NCI-H1048 (cell line): Measurements from ENCODE around the gene NXPH3.

Experiments
- DNase-seq: peaks from one replicate; lab custom pipeline; 2025; lab: John Stamatoyannopoulos, UW

Gene NXPH3

GRCh38 chr17:49576088-49576916, 631 bp downstream of the NXPH3 start:
- no peak for DNase-seq

GRCh38 chr17:49576917-49577649, 1.4 kb downstream of the NXPH3 start:
- DNase-seq = no peak

GRCh38 chr17:49577650-49577934, 1.9 kb downstream of the NXPH3 start:
- no peak for DNase-seq

GRCh38 chr17:49577963-49578362, 2.3 kb downstream of the NXPH3 start:
- no peak for DNase-seq

GRCh38 chr17:49578414-49578813, 2.7 kb downstream of the NXPH3 start:
- no peak for DNase-seq

GRCh38 chr17:49578952-49579500, 3.4 kb downstream of the NXPH3 start:
- DNase-seq = no peak

GRCh38 chr17:49579522-49579921, 3.9 kb downstream of the NXPH3 start:
- no peak for DNase-seq

GRCh38 chr17:49580055-49580721, 4.5 kb downstream of the NXPH3 start:
- DNase-seq = no peak

GRCh38 chr17:49580981-49581647, 5.4 kb downstream of the NXPH3 start:
- DNase-seq = no peak

GRCh38 chr17:49581648-49581998, 6.0 kb downstream of the NXPH3 start:
- DNase-seq = no peak

- DNase-seq = no peak
Observed at GRCh38 chr17:49582055-49582722, 6.5 kb downstream of the NXPH3 start.

GRCh38 chr17:49582789-49583188, 7.1 kb downstream of the NXPH3 start:
- no peak for DNase-seq

- no peak for DNase-seq
Observed at GRCh38 chr17:49583226-49583625, 7.6 kb downstream of the NXPH3 start.

- DNase-seq = no peak
Observed at GRCh38 chr17:49583889-49584288, 8.2 kb downstream of the NXPH3 start.

- no peak for DNase-seq
Observed at GRCh38 chr17:49585422-49586027, 9.9 kb downstream of the NXPH3 start.

GRCh38 chr17:49587366-49588073, 11.8 kb downstream of the NXPH3 start:
- no peak for DNase-seq

GRCh38 chr17:49588312-49588711, 12.6 kb downstream of the NXPH3 start:
- DNase-seq = no peak

GRCh38 chr17:49588726-49589576, 13.3 kb downstream of the NXPH3 start:
- no peak for DNase-seq

GRCh38 chr17:49589577-49589927, 13.9 kb downstream of the NXPH3 start:
- DNase-seq = no peak

- DNase-seq = no peak
Observed at GRCh38 chr17:49590874-49591273, 15.2 kb downstream of the NXPH3 start.
